IPS-18c (cell line): ENCODE data around the gene PBXIP1.
"Not testable (repeated sequence)": the region's sequence is repeated elsewhere in the genome, so short reads cannot be mapped to it uniquely, and the experiment has no call there.

Experiments used
- H3K4me3 ChIP-seq: 2 replicates; pipeline ENCODE4 v1.7.0; 2013; ENCODE audit warnings: low read depth, mild to moderate bottlenecking, low read length, moderate library complexity; ENCODE audit not compliant: insufficient read depth
- H3K9me3 ChIP-seq: one replicate; pipeline ENCODE4 v1.6.1; 2013; ENCODE audit warnings: mild to moderate bottlenecking, low read length, moderate library complexity; ENCODE audit not compliant: control insufficient read depth, insufficient read depth

Gene PBXIP1

GRCh38 chr1:154934358-154934948 lies 21.4 kb downstream of the PBXIP1 start:
- H3K4me3 ChIP-seq: no peak overlapping the region
- no peaks in the 10 kb centered on the region for H3K9me3 ChIP-seq

GRCh38 chr1:154931940-154932487 lies 23.9 kb downstream of the PBXIP1 start:
- no peak overlapping the region for H3K4me3 ChIP-seq
- H3K9me3 ChIP-seq: no peaks in the 10 kb centered on the region

GRCh38 chr1:154926201-154926600 lies 29.7 kb downstream of the PBXIP1 start:
- Histone ChIP-seq H3K4me3 (no peak overlapping the region), H3K9me3 (no peaks in the 10 kb centered on the region)

GRCh38 chr1:154925335-154926170 lies 30.3 kb downstream of the PBXIP1 start:
- H3K9me3 ChIP-seq: no peaks in the 10 kb centered on the region
- H3K4me3 ChIP-seq: no peak overlapping the region

- no peaks in the 10 kb centered on the region for H3K9me3 ChIP-seq
- no peak overlapping the region for H3K4me3 ChIP-seq
Measured at GRCh38 chr1:154923695-154924094, 32.2 kb downstream of the PBXIP1 start.

GRCh38 chr1:154913273-154913672 lies 42.6 kb downstream of the PBXIP1 start:
- Histone ChIP-seq H3K4me3 (no peak overlapping the region), H3K9me3 (peaks cover 4% of the 10 kb centered on the region)

GRCh38 chr1:154912755-154913154 lies 43.1 kb downstream of the PBXIP1 start:
- peaks cover 5% of the 10 kb centered on the region for H3K9me3 ChIP-seq
- H3K4me3 ChIP-seq: no peak overlapping the region

GRCh38 chr1:154911691-154912550 lies 44.0 kb downstream of the PBXIP1 start:
- Histone ChIP-seq H3K9me3 (peaks cover 5% of the 10 kb centered on the region), H3K4me3 (no peak overlapping the region)

- Histone ChIP-seq H3K4me3 (no peak overlapping the region), H3K9me3 (peaks cover 9% of the 10 kb centered on the region)
Measured at GRCh38 chr1:154910851-154911250, 45.0 kb downstream of the PBXIP1 start.

GRCh38 chr1:154908937-154909336 lies 47.0 kb downstream of the PBXIP1 start:
- Histone ChIP-seq H3K4me3 (no peak overlapping the region), H3K9me3 (peaks cover 11% of the 10 kb centered on the region)

- H3K9me3 ChIP-seq: peaks cover 11% of the 10 kb centered on the region
- H3K4me3 ChIP-seq: not testable (repeated sequence)
Measured at GRCh38 chr1:154908129-154908528, 47.8 kb downstream of the PBXIP1 start.

GRCh38 chr1:154906621-154907081 lies 49.2 kb downstream of the PBXIP1 start:
- Histone ChIP-seq H3K9me3 (peaks cover 11% of the 10 kb centered on the region), H3K4me3 (no peak overlapping the region)

- H3K4me3 ChIP-seq: no peak overlapping the region
- peaks cover 7% of the 10 kb centered on the region for H3K9me3 ChIP-seq
Measured at GRCh38 chr1:154902938-154903566, 52.8 kb downstream of the PBXIP1 start.

- no peak overlapping the region for H3K4me3 ChIP-seq
- H3K9me3 ChIP-seq: peaks cover 7% of the 10 kb centered on the region
Measured at GRCh38 chr1:154901591-154901990, 54.3 kb downstream of the PBXIP1 start.

- H3K9me3 ChIP-seq: no peaks in the 10 kb centered on the region
- no peak overlapping the region for H3K4me3 ChIP-seq
Measured at GRCh38 chr1:154899041-154899440, 56.9 kb downstream of the PBXIP1 start.

GRCh38 chr1:154896771-154897286 lies 59.1 kb downstream of the PBXIP1 start:
- H3K9me3 ChIP-seq: peaks cover 2% of the 10 kb centered on the region
- H3K4me3 ChIP-seq: no peak overlapping the region

GRCh38 chr1:154895798-154896197 lies 60.1 kb downstream of the PBXIP1 start:
- H3K9me3 ChIP-seq: peaks cover 2% of the 10 kb centered on the region
- no peak overlapping the region for H3K4me3 ChIP-seq
